ENCODE measurements around the gene PLA2G6. TPM values are rescaled to one million over a fixed set of nuclear protein-coding genes. Genes with fewer than 3 reads are reported as not detected.
A peak's percentile ranks its signal among the peaks of the same experiment; 100 is the strongest.

The PLA2G6 gene
- total and polyA plus RNA-seq, 2 of the 13 experiments (the other 11 are each of a cell fraction or from before 2014, with no cell fraction given), result 4.8 to 11.5 TPM

- TF ChIP-seq THAP9 (CRISPR knock-in tag; IDR thresholded peaks at IDR 0.05; ENCODE audit: borderline replicate concordance) (no peak), ZFP36L1 (CRISPR knock-in tag; IDR thresholded peaks at IDR 0.05) (no peak), GRHL1 (CRISPR knock-in tag; conservative IDR thresholded peaks at IDR 0.05) (no peak), MIER2 (CRISPR knock-in tag; IDR thresholded peaks at IDR 0.05) (no peak), FOXM1 (CRISPR knock-in tag; IDR thresholded peaks at IDR 0.05) (no peak), ZNF121 (CRISPR knock-in tag; IDR thresholded peaks at IDR 0.05) (0 out of 2 replicates have a peak, but pooled peaks have one; percentile 24), KLF6 (CRISPR knock-in tag; IDR thresholded peaks at IDR 0.05) (peak; percentile 66; the same call in 1 of the 2 replicates), ZNF562 (CRISPR knock-in tag; IDR thresholded peaks at IDR 0.05; ENCODE audit: borderline replicate concordance) (no peak), ZMYM4 (CRISPR knock-in tag; IDR thresholded peaks at IDR 0.05) (no peak), ZFP90 (CRISPR knock-in tag; IDR thresholded peaks at IDR 0.05; ENCODE audit: borderline replicate concordance) (no peak), LCORL (IDR thresholded peaks at IDR 0.05) (no peak), LCORL (CRISPR knock-in tag; IDR thresholded peaks at IDR 0.05) (peak; percentile 92; the same call in 1 of the 2 replicates), FOXA3 (CRISPR knock-in tag; IDR thresholded peaks at IDR 0.05) (peak; percentile 19; the same call in 1 of the 2 replicates), NR2F2 (IDR thresholded peaks at IDR 0.05; ENCODE audit: borderline replicate concordance, low read depth) (0 out of 2 replicates have a peak, but pooled peaks have one; percentile 29), JUND (CRISPR knock-in tag; IDR thresholded peaks at IDR 0.05) (no peak), CREM (IDR thresholded peaks at IDR 0.05) (peak; percentile 39; the same call in 1 of the 2 replicates), CREM (CRISPR knock-in tag; IDR thresholded peaks at IDR 0.05) (no peak), BRCA1 (CRISPR knock-in tag; IDR thresholded peaks at IDR 0.05) (no peak)
- TF ChIP-seq, protein P1, sequence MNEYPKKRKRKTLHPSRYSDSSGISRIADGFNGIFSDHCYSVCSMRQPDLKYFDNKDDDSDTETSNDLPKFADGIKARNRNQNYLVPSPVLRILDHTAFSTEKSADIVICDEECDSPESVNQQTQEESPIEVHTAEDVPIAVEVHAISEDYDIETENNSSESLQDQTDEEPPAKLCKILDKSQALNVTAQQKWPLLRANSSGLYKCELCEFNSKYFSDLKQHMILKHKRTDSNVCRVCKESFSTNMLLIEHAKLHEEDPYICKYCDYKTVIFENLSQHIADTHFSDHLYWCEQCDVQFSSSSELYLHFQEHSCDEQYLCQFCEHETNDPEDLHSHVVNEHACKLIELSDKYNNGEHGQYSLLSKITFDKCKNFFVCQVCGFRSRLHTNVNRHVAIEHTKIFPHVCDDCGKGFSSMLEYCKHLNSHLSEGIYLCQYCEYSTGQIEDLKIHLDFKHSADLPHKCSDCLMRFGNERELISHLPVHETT (CRISPR knock-in tag; conservative IDR thresholded peaks at IDR 0.05), result no peak
- TF ChIP-seq, protein P2, sequence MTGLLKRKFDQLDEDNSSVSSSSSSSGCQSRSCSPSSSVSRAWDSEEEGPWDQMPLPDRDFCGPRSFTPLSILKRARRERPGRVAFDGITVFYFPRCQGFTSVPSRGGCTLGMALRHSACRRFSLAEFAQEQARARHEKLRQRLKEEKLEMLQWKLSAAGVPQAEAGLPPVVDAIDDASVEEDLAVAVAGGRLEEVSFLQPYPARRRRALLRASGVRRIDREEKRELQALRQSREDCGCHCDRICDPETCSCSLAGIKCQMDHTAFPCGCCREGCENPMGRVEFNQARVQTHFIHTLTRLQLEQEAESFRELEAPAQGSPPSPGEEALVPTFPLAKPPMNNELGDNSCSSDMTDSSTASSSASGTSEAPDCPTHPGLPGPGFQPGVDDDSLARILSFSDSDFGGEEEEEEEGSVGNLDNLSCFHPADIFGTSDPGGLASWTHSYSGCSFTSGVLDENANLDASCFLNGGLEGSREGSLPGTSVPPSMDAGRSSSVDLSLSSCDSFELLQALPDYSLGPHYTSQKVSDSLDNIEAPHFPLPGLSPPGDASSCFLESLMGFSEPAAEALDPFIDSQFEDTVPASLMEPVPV (CRISPR knock-in tag; IDR thresholded peaks at IDR 0.05), result no peak
- TF ChIP-seq, protein P3, sequence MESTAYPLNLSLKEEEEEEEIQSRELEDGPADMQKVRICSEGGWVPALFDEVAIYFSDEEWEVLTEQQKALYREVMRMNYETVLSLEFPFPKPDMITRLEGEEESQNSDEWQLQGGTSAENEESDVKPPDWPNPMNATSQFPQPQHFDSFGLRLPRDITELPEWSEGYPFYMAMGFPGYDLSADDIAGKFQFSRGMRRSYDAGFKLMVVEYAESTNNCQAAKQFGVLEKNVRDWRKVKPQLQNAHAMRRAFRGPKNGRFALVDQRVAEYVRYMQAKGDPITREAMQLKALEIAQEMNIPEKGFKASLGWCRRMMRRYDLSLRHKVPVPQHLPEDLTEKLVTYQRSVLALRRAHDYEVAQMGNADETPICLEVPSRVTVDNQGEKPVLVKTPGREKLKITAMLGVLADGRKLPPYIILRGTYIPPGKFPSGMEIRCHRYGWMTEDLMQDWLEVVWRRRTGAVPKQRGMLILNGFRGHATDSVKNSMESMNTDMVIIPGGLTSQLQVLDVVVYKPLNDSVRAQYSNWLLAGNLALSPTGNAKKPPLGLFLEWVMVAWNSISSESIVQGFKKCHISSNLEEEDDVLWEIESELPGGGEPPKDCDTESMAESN (CRISPR knock-in tag; conservative IDR thresholded peaks at IDR 0.05), result no peak; the same call in 1 of the 2 replicates
Observed at GRCh38 chr22:38107692-38108515, 73.7 kb downstream of the PLA2G6 start (continued).
